ENCODE results near the gene APP.

APP gene

DNA sequence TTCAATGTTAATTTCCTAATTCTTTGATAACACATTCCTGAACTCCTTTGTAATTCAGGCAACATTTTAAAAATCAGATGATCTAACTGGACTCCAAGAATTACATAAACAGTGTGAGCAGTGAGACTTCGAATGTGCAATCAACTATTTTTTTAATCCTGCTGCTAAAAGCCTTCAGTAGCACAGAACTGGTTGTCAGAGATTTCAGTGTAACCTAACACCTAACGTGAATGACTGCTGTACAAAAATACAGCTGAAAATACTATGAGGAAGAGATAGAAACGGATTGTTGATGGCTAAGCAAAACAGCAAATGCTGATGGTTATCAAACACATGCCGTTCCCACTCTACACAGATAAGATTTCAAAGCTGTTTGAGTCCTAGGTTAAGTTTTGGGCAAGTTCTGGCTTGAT, 46.1 kb downstream of the APP start:
- TF ChIP-seq, protein P1, sequence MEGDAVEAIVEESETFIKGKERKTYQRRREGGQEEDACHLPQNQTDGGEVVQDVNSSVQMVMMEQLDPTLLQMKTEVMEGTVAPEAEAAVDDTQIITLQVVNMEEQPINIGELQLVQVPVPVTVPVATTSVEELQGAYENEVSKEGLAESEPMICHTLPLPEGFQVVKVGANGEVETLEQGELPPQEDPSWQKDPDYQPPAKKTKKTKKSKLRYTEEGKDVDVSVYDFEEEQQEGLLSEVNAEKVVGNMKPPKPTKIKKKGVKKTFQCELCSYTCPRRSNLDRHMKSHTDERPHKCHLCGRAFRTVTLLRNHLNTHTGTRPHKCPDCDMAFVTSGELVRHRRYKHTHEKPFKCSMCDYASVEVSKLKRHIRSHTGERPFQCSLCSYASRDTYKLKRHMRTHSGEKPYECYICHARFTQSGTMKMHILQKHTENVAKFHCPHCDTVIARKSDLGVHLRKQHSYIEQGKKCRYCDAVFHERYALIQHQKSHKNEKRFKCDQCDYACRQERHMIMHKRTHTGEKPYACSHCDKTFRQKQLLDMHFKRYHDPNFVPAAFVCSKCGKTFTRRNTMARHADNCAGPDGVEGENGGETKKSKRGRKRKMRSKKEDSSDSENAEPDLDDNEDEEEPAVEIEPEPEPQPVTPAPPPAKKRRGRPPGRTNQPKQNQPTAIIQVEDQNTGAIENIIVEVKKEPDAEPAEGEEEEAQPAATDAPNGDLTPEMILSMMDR (IDR thresholded peaks at IDR 0.05): no peak
- Histone ChIP-seq H3K4me3 (peak overlapping the region; percentile 39), H3K27ac (peak overlapping the region in 1 of 2 donors; percentile 19)
- DNase-seq (ENCODE audit: low spot score): no peak

DNA sequence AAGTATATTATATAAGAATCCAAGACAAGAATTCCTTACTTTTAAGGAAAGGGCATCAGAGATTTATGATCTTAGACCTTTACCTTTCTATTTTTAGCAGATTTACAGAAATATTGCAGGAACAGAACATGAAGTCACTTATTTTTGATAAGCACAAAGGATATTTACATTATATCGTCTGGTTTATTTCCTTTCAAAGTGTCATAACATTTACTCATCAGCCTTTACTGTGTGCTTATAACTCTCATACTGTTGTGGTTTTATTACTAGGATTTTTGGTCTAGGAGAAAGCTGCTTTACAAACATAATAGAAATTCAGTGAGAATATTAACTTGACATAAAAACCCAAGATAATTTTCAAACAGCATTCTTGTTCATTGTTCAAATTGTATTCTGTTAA, 47.6 kb downstream of the APP start:
- DNase-seq (ENCODE audit: low spot score): no peak
- no peak overlapping the region for H3K27ac ChIP-seq
- TF ChIP-seq, protein P1 (IDR thresholded peaks at IDR 0.05): no peak

DNA sequence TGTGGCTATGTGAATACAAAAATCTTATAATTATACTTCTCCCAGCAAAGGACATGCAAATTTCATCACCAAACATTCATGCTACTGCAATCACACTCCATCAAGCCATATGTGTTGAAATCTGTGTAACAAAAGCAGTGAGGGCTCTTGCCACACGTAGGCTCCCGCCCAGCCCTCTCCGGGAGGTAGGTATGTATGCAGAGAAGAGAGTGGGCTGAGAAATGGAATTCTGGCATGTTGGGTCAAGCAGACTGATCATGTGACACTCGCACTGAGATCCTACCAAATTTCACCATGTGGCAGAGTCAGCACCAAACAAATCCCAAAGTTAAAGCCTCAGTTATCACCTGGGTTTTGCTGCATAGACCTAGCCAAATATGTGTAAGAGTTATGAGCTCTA, 49.7 kb downstream of the APP start:
- H3K27ac ChIP-seq: no peak overlapping the region

More for the DNA sequence above, 47.6 kb downstream of the APP start:
- H3K4me3 ChIP-seq: no peak overlapping the region

DNA sequence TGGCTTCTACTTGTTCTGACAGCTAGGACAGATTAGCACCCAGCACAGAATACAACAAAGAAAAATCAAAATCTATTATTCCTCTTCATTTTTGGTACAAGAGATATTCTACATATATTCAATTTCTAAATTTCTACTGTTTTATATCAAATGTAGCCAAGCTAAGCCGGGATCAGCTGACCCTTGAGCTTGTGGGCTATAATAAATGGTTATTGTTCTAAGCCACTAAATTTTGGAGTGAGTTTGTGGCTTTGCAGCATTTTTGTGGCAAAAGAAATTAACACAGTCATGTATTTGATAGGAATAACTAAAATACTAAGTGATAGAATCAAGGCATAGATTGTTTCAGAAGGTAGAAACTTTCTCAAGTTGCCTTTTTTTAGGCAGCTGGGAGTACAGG, 50.7 kb downstream of the APP start:
- Histone ChIP-seq H3K4me3 (no peak overlapping the region), H3K27ac (no peak overlapping the region)
- TF ChIP-seq, protein P1 (IDR thresholded peaks at IDR 0.05): no peak
- DNase-seq (ENCODE audit: low spot score): no peak

More for the DNA sequence above, 49.7 kb downstream of the APP start:
- no peak overlapping the region for H3K4me3 ChIP-seq
- TF ChIP-seq, protein P1 (IDR thresholded peaks at IDR 0.05): no peak
- no peak for DNase-seq (ENCODE audit: low spot score)

DNA sequence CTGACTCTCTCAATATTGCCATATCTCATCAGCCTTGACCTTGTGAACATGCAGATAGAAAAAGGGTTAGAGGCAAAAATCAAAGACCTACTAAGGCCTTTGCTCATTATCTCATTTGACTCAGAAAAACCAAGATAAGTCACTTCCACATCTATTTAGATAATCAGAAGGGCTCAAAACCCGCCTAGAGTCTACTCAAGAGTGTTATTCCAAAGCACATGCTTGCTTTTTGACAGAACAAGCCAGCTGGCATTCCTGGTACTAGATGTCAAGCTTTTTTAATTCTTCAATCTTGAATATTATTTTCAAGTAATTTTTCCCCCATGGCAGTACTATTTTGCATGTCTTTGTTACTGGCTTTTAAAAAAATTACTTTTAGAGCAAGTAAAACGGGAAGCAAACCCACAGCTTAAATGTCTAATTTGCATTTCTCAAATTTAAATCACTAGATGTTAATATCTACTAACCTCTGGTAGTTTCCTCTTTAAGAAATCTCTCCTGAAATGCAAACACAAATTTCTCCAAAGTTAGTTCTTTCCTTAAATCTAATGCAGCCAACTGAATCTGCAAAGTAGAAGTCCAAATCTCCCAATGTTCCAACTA, 51.5 kb downstream of the APP start:
- Histone ChIP-seq H3K4me3 (no peak overlapping the region), H3K27ac (no peak overlapping the region)
- TF ChIP-seq, protein P1 (IDR thresholded peaks at IDR 0.05): no peak
- DNase-seq (ENCODE audit: low spot score): no peak

DNA sequence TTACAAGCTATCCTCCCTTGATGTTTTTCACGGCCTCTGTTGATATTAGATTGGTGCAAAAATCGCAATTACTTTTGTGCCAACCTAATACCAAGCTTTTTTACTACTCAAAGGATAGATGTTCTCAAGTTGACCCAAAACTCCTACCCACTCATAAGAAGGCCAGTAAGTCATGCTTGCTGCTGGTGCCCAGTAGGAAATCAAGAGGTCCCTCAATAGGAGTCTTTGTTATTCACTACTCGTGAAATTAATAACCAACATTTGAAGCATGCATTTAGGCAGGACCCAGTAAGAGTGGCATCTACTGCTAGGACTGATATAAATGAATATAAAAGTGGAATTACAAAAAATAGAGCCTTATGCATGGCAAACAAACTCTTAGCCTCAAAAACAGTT, 52.6 kb downstream of the APP start:
- Histone ChIP-seq H3K4me3 (no peak overlapping the region), H3K27ac (no peak overlapping the region)
- TF ChIP-seq, protein P1 (IDR thresholded peaks at IDR 0.05): no peak
- no peak for DNase-seq (ENCODE audit: low spot score)

DNA sequence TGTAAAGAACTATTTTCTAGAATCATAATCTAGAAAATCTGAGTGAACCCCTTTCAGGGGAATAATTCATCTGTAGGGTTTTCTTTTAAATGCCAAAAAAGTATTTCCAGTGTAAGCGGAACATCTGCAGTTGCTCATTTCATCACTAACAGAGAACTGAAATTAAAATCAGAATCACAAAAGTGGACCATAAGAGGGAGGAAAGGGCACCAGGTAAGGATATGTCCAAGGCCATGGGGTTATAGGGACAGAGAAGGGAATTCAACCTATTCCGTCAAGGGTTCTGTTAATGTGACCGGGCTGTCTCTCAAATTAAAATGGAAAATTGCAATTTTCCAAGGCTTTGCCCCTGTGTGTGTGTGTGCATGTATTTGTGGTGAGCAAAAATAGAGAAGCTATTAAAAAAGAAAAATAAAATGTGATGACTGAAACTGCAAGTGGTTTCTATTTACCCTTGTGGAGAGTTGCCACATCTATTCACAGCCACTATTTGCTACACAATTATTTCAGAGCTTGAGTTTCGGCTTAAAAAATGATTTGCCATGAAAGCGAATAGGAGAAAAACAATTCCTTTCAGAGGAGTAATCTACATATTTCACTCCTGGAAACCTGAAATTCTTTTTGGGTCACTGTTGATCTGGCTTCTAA, 53.1 kb downstream of the APP start:
- TF ChIP-seq, protein P1 (IDR thresholded peaks at IDR 0.05): no peak
- no peak for DNase-seq (ENCODE audit: low spot score)
- H3K4me3 ChIP-seq: no peak overlapping the region
- no peak overlapping the region for H3K27ac ChIP-seq
